Peyer's patch (tissue), 4 donors: ENCODE results near the gene RDH16. TPM values are rescaled to one million over a fixed set of nuclear protein-coding genes. Genes with fewer than 3 reads are reported as not detected.
"Not testable (repeated sequence)": the region's sequence is repeated elsewhere in the genome, so short reads cannot be mapped to it uniquely, and the experiment has no call there.

Source experiments
- DNase-seq, 3 donors: peaks; one replicate each; pipeline ENCODE4 v3.0.0-alpha.2; 2017 to 2019
- H3K27ac ChIP-seq, 4 donors: fragments of 200-600 bp; sonication (generic); one replicate each; pipeline ENCODE4 v1.5.1; 2016 to 2019
- H3K27me3 ChIP-seq, 2 donors: fragments of 200-600 bp; sonication (generic); one replicate each; pipeline ENCODE4 v1.5.1; 2019
- H3K36me3 ChIP-seq, 3 donors: fragments of 200-600 bp; sonication (generic); one replicate each; pipeline ENCODE4 v1.5.1; 2016 to 2019
- H3K4me1 ChIP-seq, 4 donors: fragments of 200-600 bp; sonication (generic); one replicate each; pipeline ENCODE4 v1.5.1; 2016 to 2019
- H3K4me3 ChIP-seq, 4 donors: fragments of 200-600 bp; sonication (generic); 1 replicate in 3 of 4; 2 replicates in 1 of 4; pipeline ENCODE4 v1.5.1; 2016 to 2019; ENCODE audit warnings: mild to moderate bottlenecking in 1 of 4
- H3K9me3 ChIP-seq, 4 donors: fragments of 200-600 bp; sonication (generic); one replicate each; pipeline ENCODE4 v1.5.1; 2016 to 2019; ENCODE audit warnings: mild to moderate bottlenecking in 1 of 4
- POLR2A ChIP-seq, 2 donors: fragments of 450-650 bp; IDR thresholded peaks; one replicate each; pipeline ENCODE4 v1.5.1; 2017; ENCODE audit warnings: antibody characterized with exemption in 2 of 2, mild to moderate bottlenecking in 2 of 2, moderate library complexity in 2 of 2
- total RNA-seq, 4 donors: library from RNA; depleted of rRNA; stranded (reverse); fragments of >200 nt; gene quantifications; one replicate each; pipeline ENCODE4 v1.1.0, GENCODE V29; 2016
- TF ChIP-seq, protein P1 (sequence below), 6 experiments: fragments of 450-650 bp in 4 of 6; fragments of 200-600 bp in 2 of 6; sonication (generic) in 1 of 6; IDR thresholded peaks; one replicate each; pipeline ENCODE4 v1.5.1; 2017 to 2019; ENCODE audit warnings: antibody characterized with exemption in 6 of 6, mild to moderate bottlenecking in 3 of 6, moderate library complexity in 1 of 6

Gene RDH16
- total RNA-seq, 4 donors from 2014 or later, result 1.1 to 1.2 TPM; not detected in 2

DNA sequence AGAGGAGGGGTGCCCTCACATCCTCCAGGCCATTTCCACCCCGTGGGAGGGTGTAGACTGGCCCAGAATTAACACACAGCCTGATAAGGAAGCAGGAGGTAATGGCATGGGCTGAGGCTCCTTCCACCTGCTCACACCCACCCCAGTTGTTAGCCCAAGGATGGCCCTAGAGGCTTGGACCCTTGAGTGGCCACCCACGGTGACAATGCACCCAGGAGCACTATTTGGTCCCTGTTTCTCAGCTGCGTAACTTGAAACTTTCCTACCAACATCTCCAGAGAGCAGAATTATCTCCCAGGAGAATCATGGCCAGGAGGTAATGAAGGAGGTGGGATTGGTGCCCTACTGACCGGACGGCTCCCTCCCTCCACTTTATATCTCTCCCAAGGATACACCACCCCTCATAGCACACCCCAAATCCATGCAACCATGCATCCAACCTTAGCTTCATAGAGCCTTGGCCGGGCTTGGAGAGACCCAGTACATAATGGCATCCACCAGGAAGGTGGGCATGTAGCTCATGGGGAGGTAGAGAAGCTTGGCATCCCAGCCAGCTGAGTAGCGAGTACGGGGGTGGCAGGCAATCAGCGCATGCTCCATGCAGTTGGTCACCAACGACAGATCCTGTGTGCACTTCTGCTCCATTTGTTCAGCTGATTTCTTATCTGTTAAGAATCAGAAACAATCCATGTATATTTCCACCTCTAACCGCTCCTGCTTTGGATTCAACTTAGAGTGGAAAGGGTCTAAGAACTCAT lies 5.6 kb downstream of the RDH16 start:
- Histone ChIP-seq H3K27ac (no peak overlapping the region), H3K9me3 (no peaks in the 10 kb centered on the region), H3K36me3 (no peaks in the 10 kb centered on the region), H3K4me3 (no peak overlapping the region), H3K4me1 (no peaks in the 10 kb centered on the region), H3K27me3 (no peaks in the 10 kb centered on the region)
- no peak for DNase-seq
- TF ChIP-seq, protein P1, sequence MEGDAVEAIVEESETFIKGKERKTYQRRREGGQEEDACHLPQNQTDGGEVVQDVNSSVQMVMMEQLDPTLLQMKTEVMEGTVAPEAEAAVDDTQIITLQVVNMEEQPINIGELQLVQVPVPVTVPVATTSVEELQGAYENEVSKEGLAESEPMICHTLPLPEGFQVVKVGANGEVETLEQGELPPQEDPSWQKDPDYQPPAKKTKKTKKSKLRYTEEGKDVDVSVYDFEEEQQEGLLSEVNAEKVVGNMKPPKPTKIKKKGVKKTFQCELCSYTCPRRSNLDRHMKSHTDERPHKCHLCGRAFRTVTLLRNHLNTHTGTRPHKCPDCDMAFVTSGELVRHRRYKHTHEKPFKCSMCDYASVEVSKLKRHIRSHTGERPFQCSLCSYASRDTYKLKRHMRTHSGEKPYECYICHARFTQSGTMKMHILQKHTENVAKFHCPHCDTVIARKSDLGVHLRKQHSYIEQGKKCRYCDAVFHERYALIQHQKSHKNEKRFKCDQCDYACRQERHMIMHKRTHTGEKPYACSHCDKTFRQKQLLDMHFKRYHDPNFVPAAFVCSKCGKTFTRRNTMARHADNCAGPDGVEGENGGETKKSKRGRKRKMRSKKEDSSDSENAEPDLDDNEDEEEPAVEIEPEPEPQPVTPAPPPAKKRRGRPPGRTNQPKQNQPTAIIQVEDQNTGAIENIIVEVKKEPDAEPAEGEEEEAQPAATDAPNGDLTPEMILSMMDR (IDR thresholded peaks at IDR 0.05), result no peak
- TF ChIP-seq POLR2A (IDR thresholded peaks at IDR 0.05), result no peak

- no peak overlapping the region for H3K27ac ChIP-seq
- no peak for DNase-seq
- H3K36me3 ChIP-seq, result no peaks in the 10 kb centered on the region
- H3K9me3 ChIP-seq, result no peaks in the 10 kb centered on the region
- TF ChIP-seq POLR2A (IDR thresholded peaks at IDR 0.05), result no peak
- TF ChIP-seq, protein P1 (IDR thresholded peaks at IDR 0.05), result no peak
- no peaks in the 10 kb centered on the region for H3K4me1 ChIP-seq
- no peak overlapping the region for H3K4me3 ChIP-seq
- H3K27me3 ChIP-seq, result no peaks in the 10 kb centered on the region
These were observed 8.5 kb downstream of the RDH16 start for GRCh38 chr12:56948881-56949280.

DNA sequence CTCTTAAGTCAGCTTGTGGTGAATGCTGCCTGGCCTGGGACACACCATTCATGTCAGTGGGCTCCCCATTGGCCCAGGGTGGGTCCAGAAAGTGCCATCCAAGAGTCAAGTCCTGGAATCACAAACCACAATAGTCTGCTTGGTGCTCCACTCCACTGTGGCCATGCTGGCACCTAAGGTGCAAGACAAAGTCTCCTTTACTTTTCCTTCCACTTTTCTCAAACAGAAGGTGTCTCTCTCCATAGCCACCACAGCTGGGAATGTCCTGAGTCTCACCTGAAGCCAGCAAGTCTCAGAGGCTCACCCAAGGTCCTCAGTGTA lies 9.0 kb downstream of the RDH16 start:
- no peak for DNase-seq
- no peaks in the 10 kb centered on the region for H3K36me3 ChIP-seq
- H3K27ac ChIP-seq, result no peak overlapping the region
- TF ChIP-seq, protein P1 (IDR thresholded peaks at IDR 0.05), result no peak
- no peak for TF ChIP-seq POLR2A (IDR thresholded peaks at IDR 0.05)
- no peak overlapping the region for H3K4me3 ChIP-seq
- no peaks in the 10 kb centered on the region for H3K27me3 ChIP-seq
- H3K9me3 ChIP-seq, result no peaks in the 10 kb centered on the region
- no peaks in the 10 kb centered on the region for H3K4me1 ChIP-seq

- Histone ChIP-seq H3K27me3 (no peaks in the 10 kb centered on the region), H3K9me3 (peaks cover 0 to 4% (median 0%) of the 10 kb centered on the region in 4 donors), H3K27ac (no peak overlapping the region), H3K4me1 (no peaks in the 10 kb centered on the region), H3K36me3 (no peaks in the 10 kb centered on the region), H3K4me3 (no peak overlapping the region)
- TF ChIP-seq, protein P1 (IDR thresholded peaks at IDR 0.05), result peak in 2 of 6 experiments; percentile 11 to 19
- no peak for TF ChIP-seq POLR2A (IDR thresholded peaks at IDR 0.05)
- no peak for DNase-seq
These were observed 9.6 kb downstream of the RDH16 start for GRCh38 chr12:56947633-56948456.

DNA sequence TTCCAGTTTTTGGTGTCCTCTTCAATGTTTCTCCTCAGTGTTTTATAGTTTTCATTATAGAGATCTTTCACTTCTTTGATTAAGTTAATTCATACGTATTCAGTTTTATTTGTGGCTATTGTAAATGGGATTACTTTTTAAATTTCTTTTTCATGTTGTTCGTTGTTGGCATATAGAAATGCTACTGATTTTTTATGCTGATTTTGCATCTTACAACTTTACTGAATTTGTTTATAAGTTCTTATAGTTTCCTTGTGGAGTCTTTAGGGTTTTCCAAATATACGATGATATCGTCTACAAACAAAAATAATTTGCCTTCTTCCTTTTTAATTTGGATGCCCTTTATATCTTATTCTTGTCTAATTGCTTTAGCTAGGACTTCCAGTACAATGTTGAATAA lies 13.5 kb downstream of the RDH16 start:
- Histone ChIP-seq H3K4me3 (no peak overlapping the region), H3K36me3 (no peaks in the 10 kb centered on the region), H3K27me3 (no peaks in the 10 kb centered on the region), H3K27ac (no peak overlapping the region), H3K9me3 (peaks cover 0 to 5% (median 0%) of the 10 kb centered on the region in 4 donors), H3K4me1 (peaks cover 0 to 10% (median 0%) of the 10 kb centered on the region in 4 donors)
- TF ChIP-seq POLR2A (IDR thresholded peaks at IDR 0.05), result no peak
- TF ChIP-seq, protein P1 (IDR thresholded peaks at IDR 0.05), result no peak
- no peak for DNase-seq

DNA sequence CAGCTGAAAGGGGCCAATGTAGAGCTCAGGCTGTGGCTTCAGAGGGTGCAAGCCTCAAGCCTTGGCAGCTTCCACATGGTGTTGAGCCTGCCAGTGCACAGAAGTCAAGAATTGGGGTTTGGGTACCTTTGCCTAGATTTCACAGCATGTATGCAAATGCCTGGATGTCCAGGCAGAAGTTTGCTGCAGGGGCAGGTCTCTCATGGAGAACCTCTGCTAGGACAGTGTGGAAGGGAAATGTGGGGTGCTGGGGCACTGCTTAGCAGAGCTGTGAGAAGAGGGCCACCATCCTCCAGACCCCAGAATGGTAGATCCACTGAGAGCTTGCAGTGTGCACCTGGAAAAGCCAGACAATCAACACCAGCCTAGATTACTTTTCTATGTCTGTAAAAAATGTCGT lies 14.0 kb downstream of the RDH16 start:
- H3K4me3 ChIP-seq, DNase-seq, H3K27ac ChIP-seq, H3K9me3 ChIP-seq, H3K36me3 ChIP-seq, H3K27me3 ChIP-seq: not testable (repeated sequence)
- peaks cover 0 to 10% (median 0%) of the 10 kb centered on the region in 4 donors for H3K4me1 ChIP-seq
